Esophagus squamous epithelium (tissue), 5 donors: ENCODE data around the gene CUL3. TPM values are rescaled to one million over a fixed set of nuclear protein-coding genes. Genes with fewer than 3 reads are reported as not detected.

Experiments used
- DNase-seq: peaks from one replicate; lab custom pipeline; 2025; lab: John Stamatoyannopoulos, UW
- H3K27ac ChIP-seq, 4 donors: fragments of 200-600 bp; sonication (generic); one replicate each; pipeline ENCODE4 v1.5.1; 2016 to 2019; ENCODE audit warnings: mild to moderate bottlenecking in 1 of 4
- H3K27me3 ChIP-seq, 4 donors: fragments of 200-600 bp; sonication (generic); 1 replicate in 3 of 4; 2 replicates in 1 of 4; pipeline versions ENCODE4 v1.5.1 to v1.6.0; 2017 to 2021; ENCODE audit warnings: antibody characterized with exemption in 1 of 4
- H3K36me3 ChIP-seq, 3 donors: fragments of 200-600 bp; sonication (generic); one replicate each; pipeline ENCODE4 v1.5.1; 2016 to 2019
- H3K4me1 ChIP-seq, 3 donors: fragments of 200-600 bp; sonication (generic); one replicate each; pipeline ENCODE4 v1.5.1; 2017 to 2019
- H3K4me3 ChIP-seq, 4 donors: fragments of 200-600 bp; sonication (generic); 1 replicate in 3 of 4; 2 replicates in 1 of 4; pipeline ENCODE4 v1.5.1; 2016 to 2019; ENCODE audit warnings: mild to moderate bottlenecking in 2 of 4, moderate library complexity in 1 of 4
- H3K9me3 ChIP-seq, 3 donors: fragments of 200-600 bp; sonication (generic); one replicate each; pipeline ENCODE4 v1.5.1; 2016 to 2019
- CTCF ChIP-seq, 6 experiments: fragments of 450-650 bp in 4 of 6; fragments of 200-600 bp in 2 of 6; sonication (generic) in 2 of 6; IDR thresholded peaks; one replicate each; pipeline ENCODE4 v1.5.1; 2016 to 2019; ENCODE audit warnings: antibody characterized with exemption in 6 of 6, mild to moderate bottlenecking in 4 of 6, moderate library complexity in 4 of 6
- POLR2A ChIP-seq, 4 donors: fragments of 450-650 bp; IDR thresholded peaks; one replicate each; pipeline ENCODE4 v1.6.1; 2017; ENCODE audit warnings: antibody characterized with exemption in 4 of 4, mild to moderate bottlenecking in 4 of 4, moderate library complexity in 3 of 4
- WGBS, 2 donors: methylation state at CpG; one replicate each; pipeline ENCODE4 v1.1.5; 2018; 5-methylcytosine and 5-hydroxymethylcytosine counted together
- intact Hi-C: fragments of 100-400 bp; cut with DNase I; formaldehyde crosslinking; loops from one replicate; pipeline ENCODE4 v1.15.0; 2022
- total RNA-seq, 4 donors: library from RNA; depleted of rRNA; stranded (reverse); fragments of >200 nt; gene quantifications; one replicate each; pipeline ENCODE4 v1.1.0, GENCODE V29; 2016
- donor health status: DM: yes; HTN: yes; CAD: no.

CUL3 gene
- total RNA-seq, 4 donors from 2014 or later: 59.7 to 91.4 (median 85.2) TPM

DNA sequence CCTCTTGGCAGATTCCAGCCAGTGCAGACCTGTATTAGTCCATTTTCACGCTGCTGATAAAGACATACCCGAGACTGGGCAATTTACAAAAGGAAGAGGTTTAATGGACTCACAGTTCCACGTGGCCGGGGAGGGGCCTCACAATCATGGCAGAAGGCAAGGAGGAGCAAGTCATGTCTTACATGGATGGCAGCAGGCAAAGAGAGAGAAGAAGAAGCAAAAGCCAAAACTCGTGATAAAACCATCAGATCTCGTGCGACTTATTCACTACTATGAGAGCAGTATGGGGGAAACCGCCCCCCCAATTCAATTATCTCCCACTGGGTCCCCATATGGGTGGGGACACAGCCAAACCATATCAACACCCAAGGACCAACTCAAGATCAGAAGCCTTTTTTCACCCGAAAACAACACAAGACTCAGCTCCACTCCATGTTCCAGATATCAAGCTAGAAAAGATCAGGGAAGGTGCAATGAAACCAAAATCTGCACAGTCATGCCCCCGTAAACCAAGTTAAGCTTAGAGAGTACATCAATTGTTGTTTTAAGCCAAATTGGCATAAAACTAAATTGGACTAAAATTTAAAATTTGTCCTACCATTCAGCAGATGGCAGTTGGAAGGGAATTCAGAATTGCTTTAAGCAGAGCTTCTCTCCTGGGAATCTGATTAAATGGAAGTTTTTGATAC, 127.6 kb downstream of the CUL3 start:
- H3K9me3 ChIP-seq: no peaks in the 10 kb centered on the region
- no peak for DNase-seq
- 78 to 84% methylated on average over 10 of the region's 10 CpGs for WGBS, 2 donors
- H3K27ac ChIP-seq: no peak overlapping the region
- no peaks in the 10 kb centered on the region for H3K36me3 ChIP-seq
- intact Hi-C loops: loop anchor here (10.0 kb wide), 1 partner anchor 187 kb away; no protein-coding TSS in a partner anchor
- H3K27me3 ChIP-seq: no peaks in the 10 kb centered on the region
- no peak for TF ChIP-seq CTCF (IDR thresholded peaks at IDR 0.05)
- H3K4me3 ChIP-seq: no peak overlapping the region
- H3K4me1 ChIP-seq: no peaks in the 10 kb centered on the region

GRCh38 chr2:224453892-224454291, 131.3 kb downstream of the CUL3 start:
- no peak overlapping the region for H3K27ac ChIP-seq
- no peak for DNase-seq
- WGBS, 2 donors: 79 to 80% methylated on average over 3 of the region's 3 CpGs
- intact Hi-C loops: loop anchor here (10.0 kb wide), 1 partner anchor 191 kb away; no protein-coding TSS in a partner anchor
- H3K9me3 ChIP-seq: no peaks in the 10 kb centered on the region
- no peaks in the 10 kb centered on the region for H3K36me3 ChIP-seq
- no peak for TF ChIP-seq POLR2A (IDR thresholded peaks at IDR 0.05)
- H3K4me1 ChIP-seq: peaks cover 0 to 6% (median 0%) of the 10 kb centered on the region in 3 donors
- no peak overlapping the region for H3K4me3 ChIP-seq
- no peaks in the 10 kb centered on the region for H3K27me3 ChIP-seq

GRCh38 chr2:224449212-224450147, 135.7 kb downstream of the CUL3 start:
- H3K4me3 ChIP-seq: no peak overlapping the region
- no peak for DNase-seq
- intact Hi-C loops: loop anchor here (10.0 kb wide), 1 partner anchor 195 kb away; no protein-coding TSS in a partner anchor
- peaks cover 0 to 6% (median 0%) of the 10 kb centered on the region in 3 donors for H3K4me1 ChIP-seq
- H3K36me3 ChIP-seq: no peaks in the 10 kb centered on the region
- peak; percentile 12 to 73 (median 52) for TF ChIP-seq CTCF (IDR thresholded peaks at IDR 0.05)
- TF ChIP-seq POLR2A (IDR thresholded peaks at IDR 0.05): no peak
- 35 to 38% methylated on average over 4 of the region's 4 CpGs for WGBS, 2 donors
- no peak overlapping the region for H3K27ac ChIP-seq
- H3K9me3 ChIP-seq: no peaks in the 10 kb centered on the region
- H3K27me3 ChIP-seq: no peaks in the 10 kb centered on the region

GRCh38 chr2:224448236-224448635, 136.9 kb downstream of the CUL3 start:
- Histone ChIP-seq H3K4me1 (peaks cover 0 to 6% (median 0%) of the 10 kb centered on the region in 3 donors), H3K27me3 (no peaks in the 10 kb centered on the region), H3K9me3 (no peaks in the 10 kb centered on the region), H3K36me3 (no peaks in the 10 kb centered on the region), H3K27ac (no peak overlapping the region), H3K4me3 (no peak overlapping the region)
- TF ChIP-seq CTCF (IDR thresholded peaks at IDR 0.05) (no peak), POLR2A (IDR thresholded peaks at IDR 0.05) (no peak)
- WGBS, 2 donors: 48 to 58% methylated on average over 1 of the region's 1 CpG
- no peak for DNase-seq
- intact Hi-C loops: no loop called here

- WGBS, 2 donors: 91 to 96% methylated on average over 4 of the region's 4 CpGs
- TF ChIP-seq CTCF (IDR thresholded peaks at IDR 0.05) (no peak), POLR2A (IDR thresholded peaks at IDR 0.05) (no peak)
- intact Hi-C loops: loop anchor here (5.0 kb wide), 1 partner anchor 82 kb away; no protein-coding TSS in a partner anchor
- Histone ChIP-seq H3K36me3 (no peaks in the 10 kb centered on the region), H3K9me3 (no peaks in the 10 kb centered on the region), H3K4me1 (peaks cover 0 to 39% (median 14%) of the 10 kb centered on the region in 3 donors), H3K27me3 (peaks cover 0 to 12% (median 0%) of the 10 kb centered on the region in 4 donors), H3K27ac (no peak overlapping the region), H3K4me3 (no peak overlapping the region)
- DNase-seq: no peak
Measured at GRCh38 chr2:224444783-224445182, 140.4 kb downstream of the CUL3 start.
